ENCODE results near the gene CCL14. TPM values are rescaled to one million over a fixed set of nuclear protein-coding genes. Genes with fewer than 3 reads are reported as not detected.

Gene CCL14
- total and polyA plus RNA-seq, 4 donors = 1.9 to 124 (median 40.2) TPM

- DNase-seq (ENCODE audit: low spot score) = peak; percentile 37
- no peak for TF ChIP-seq HNF4G (IDR thresholded peaks at IDR 0.05)
- TF ChIP-seq RXRA (IDR thresholded peaks at IDR 0.05) = peak; percentile 17 to 36
- peak in 1 of 2 donors; percentile 13 for TF ChIP-seq JUND (IDR thresholded peaks at IDR 0.05)
- TF ChIP-seq FOXA2 (IDR thresholded peaks at IDR 0.05) = no peak
- no peak for TF ChIP-seq CTCF (IDR thresholded peaks at IDR 0.05; ENCODE audit: low read depth, low read length, missing input control)
- no peak for TF ChIP-seq YY1 (IDR thresholded peaks at IDR 0.05)
- TF ChIP-seq TAF1 (conservative IDR thresholded peaks at IDR 0.05) = no peak
- H3K9ac ChIP-seq (ENCODE audit: low read depth in 1 of 2, low read length in 2 of 2) = peak overlapping the region; percentile 84 to 87
- no peaks in the 10 kb centered on the region for H3K9me3 ChIP-seq (ENCODE audit: control insufficient read depth in 4 of 4, low read length in 3 of 4)
- H3K27me3 ChIP-seq (ENCODE audit: control insufficient read depth in 4 of 4, insufficient read depth in 4 of 4, low read length in 3 of 4) = no peaks in the 10 kb centered on the region
- 37% methylated on average over 6 of the region's 6 CpGs for WGBS
- peak overlapping the region; percentile 34 to 68 (median 62) for H3K4me3 ChIP-seq (ENCODE audit: low read depth in 1 of 3, low read length in 3 of 3)
- H3K4me1 ChIP-seq (ENCODE audit: control insufficient read depth in 4 of 4, insufficient read depth in 4 of 4, low read length in 3 of 4) = peaks cover 1 to 47% (median 31%) of the 10 kb centered on the region in 4 donors
- peak overlapping the region; percentile 83 to 93 for H3K27ac ChIP-seq (ENCODE audit: low read depth in 1 of 2, low read length in 2 of 2)
- peaks cover 0 to 7% (median 3%) of the 10 kb centered on the region in 4 donors for H3K36me3 ChIP-seq (ENCODE audit: control insufficient read depth in 4 of 4, insufficient read depth in 3 of 4, low read depth in 1 of 4, low read length in 3 of 4)
These were observed 14.2 kb upstream of the CCL14 start for GRCh38 chr17:36000732-36001109.

GRCh38 chr17:35998756-35999155 is 12.2 kb upstream of the CCL14 start:
- TF ChIP-seq TAF1 (conservative IDR thresholded peaks at IDR 0.05) (no peak), HNF4G (IDR thresholded peaks at IDR 0.05) (no peak), ZBTB33 (IDR thresholded peaks at IDR 0.05) (no peak), ATF3 (IDR thresholded peaks at IDR 0.05) (no peak), RXRA (IDR thresholded peaks at IDR 0.05) (no peak), EGR1 (IDR thresholded peaks at IDR 0.05; ENCODE audit: low read depth in 2 of 2) (no peak), MAX (IDR thresholded peaks at IDR 0.05) (no peak), JUND (IDR thresholded peaks at IDR 0.05) (no peak), NR2F2 (IDR thresholded peaks at IDR 0.05) (no peak), FOXA1 (IDR thresholded peaks at IDR 0.05) (no peak), GABPA (IDR thresholded peaks at IDR 0.05 in 1 of 2, conservative IDR thresholded peaks at IDR 0.05 in 1 of 2) (no peak), SP1 (IDR thresholded peaks at IDR 0.05) (no peak)
- no peaks in the 10 kb centered on the region for H3K27me3 ChIP-seq (ENCODE audit: control insufficient read depth in 4 of 4, insufficient read depth in 4 of 4, low read length in 3 of 4)
- H3K27ac ChIP-seq (ENCODE audit: low read depth in 1 of 2, low read length in 2 of 2) = no peak overlapping the region
- WGBS = 92% methylated on average over 1 of the region's 1 CpG
- peak; percentile 5 for DNase-seq (ENCODE audit: low spot score)
- H3K4me3 ChIP-seq (ENCODE audit: low read depth in 1 of 3, low read length in 3 of 3) = no peak overlapping the region
- peaks cover 0 to 7% (median 3%) of the 10 kb centered on the region in 4 donors for H3K36me3 ChIP-seq (ENCODE audit: control insufficient read depth in 4 of 4, insufficient read depth in 3 of 4, low read depth in 1 of 4, low read length in 3 of 4)
- H3K4me1 ChIP-seq (ENCODE audit: control insufficient read depth in 4 of 4, insufficient read depth in 4 of 4, low read length in 3 of 4) = peaks cover 1 to 48% (median 26%) of the 10 kb centered on the region in 4 donors
- no peaks in the 10 kb centered on the region for H3K9me3 ChIP-seq (ENCODE audit: control insufficient read depth in 4 of 4, low read length in 3 of 4)
- no peak overlapping the region for H3K9ac ChIP-seq (ENCODE audit: low read depth in 1 of 2, low read length in 2 of 2)

Data from liver (tissue), 9 donors.